Muscle layer of colon (tissue), 2 donors: ENCODE results near the gene VANGL1.
A peak's percentile ranks its signal among the peaks of the same experiment; 100 is the strongest.

Source experiments
- H3K27ac ChIP-seq: one replicate; pipeline ENCODE4 v1.7.0; 2013; ENCODE audit warnings: low read depth, mild to moderate bottlenecking, low read length, moderate library complexity
- H3K27me3 ChIP-seq, 2 donors: one replicate each; pipeline ENCODE4 v1.7.0; 2013; ENCODE audit warnings: low read length in 2 of 2, mild to moderate bottlenecking in 2 of 2; ENCODE audit not compliant: insufficient read depth in 2 of 2, control insufficient read depth in 1 of 2
- H3K36me3 ChIP-seq: one replicate; pipeline ENCODE4 v1.7.0; 2013; ENCODE audit warnings: mild to moderate bottlenecking, low read length; ENCODE audit not compliant: insufficient read depth
- H3K4me1 ChIP-seq: one replicate; pipeline ENCODE4 v1.7.0; 2013; ENCODE audit warnings: mild to moderate bottlenecking, low read length; ENCODE audit not compliant: insufficient read depth
- H3K4me3 ChIP-seq, 2 donors: one replicate each; pipeline ENCODE4 v1.7.0; 2013; ENCODE audit warnings: low read length in 2 of 2, low read depth in 1 of 2, mild to moderate bottlenecking in 1 of 2, moderate library complexity in 1 of 2
- H3K9ac ChIP-seq: one replicate; pipeline ENCODE4 v1.7.0; 2013; ENCODE audit warnings: low read length
- H3K9me3 ChIP-seq: one replicate; pipeline ENCODE4 v1.7.0; 2013; ENCODE audit warnings: mild to moderate bottlenecking, low read length
- donor health status: abdominal sarcoma.
- donor health status: Adenocarcinoma of cecum.

The VANGL1 gene

GRCh38 chr1:115641762-115642167 is at the start of gene VANGL1:
VANGL1 (plus strand) TSS chr1:115641970; CDS start chr1:115651414, 9,444 bp downstream.
- Histone ChIP-seq H3K4me3 (peak within 1 kb of the TSS; percentile 83 to 97), H3K27ac (peak within 1 kb of the TSS; percentile 80), H3K36me3 (no peaks in the 10 kb centered on the region), H3K27me3 (no peaks in the 10 kb centered on the region), H3K9me3 (no peaks in the 10 kb centered on the region), H3K9ac (peak within 1 kb of the TSS; percentile 56), H3K4me1 (peaks cover 27% of the 10 kb centered on the region)

GRCh38 chr1:115592264-115592663 is 49.5 kb upstream of the VANGL1 start:
- Histone ChIP-seq H3K4me1 (no peaks in the 10 kb centered on the region), H3K9me3 (no peaks in the 10 kb centered on the region), H3K9ac (no peak overlapping the region)

GRCh38 chr1:115593365-115594259 is 48.2 kb upstream of the VANGL1 start:
- H3K4me3 ChIP-seq, result no peak overlapping the region
- no peaks in the 10 kb centered on the region for H3K36me3 ChIP-seq
- H3K4me1 ChIP-seq, result no peaks in the 10 kb centered on the region
- no peaks in the 10 kb centered on the region for H3K9me3 ChIP-seq
- no peak overlapping the region for H3K9ac ChIP-seq
- no peak overlapping the region for H3K27ac ChIP-seq
- no peaks in the 10 kb centered on the region for H3K27me3 ChIP-seq

More at GRCh38 chr1:115592264-115592663, 49.5 kb upstream of the VANGL1 start:
- Histone ChIP-seq H3K36me3 (no peaks in the 10 kb centered on the region), H3K4me3 (no peak overlapping the region), H3K27me3 (no peaks in the 10 kb centered on the region), H3K27ac (no peak overlapping the region)

- H3K36me3 ChIP-seq, result no peaks in the 10 kb centered on the region
- no peak overlapping the region for H3K9ac ChIP-seq
- H3K9me3 ChIP-seq, result no peaks in the 10 kb centered on the region
- H3K4me1 ChIP-seq, result no peaks in the 10 kb centered on the region
- H3K27ac ChIP-seq, result no peak overlapping the region
- no peaks in the 10 kb centered on the region for H3K27me3 ChIP-seq
- no peak overlapping the region for H3K4me3 ChIP-seq
Measured at GRCh38 chr1:115594600-115594999, 47.2 kb upstream of the VANGL1 start.

GRCh38 chr1:115595279-115596079 is 46.3 kb upstream of the VANGL1 start:
- no peak overlapping the region for H3K27ac ChIP-seq
- no peaks in the 10 kb centered on the region for H3K9me3 ChIP-seq
- H3K9ac ChIP-seq, result no peak overlapping the region
- no peaks in the 10 kb centered on the region for H3K36me3 ChIP-seq
- H3K4me1 ChIP-seq, result no peaks in the 10 kb centered on the region
- no peaks in the 10 kb centered on the region for H3K27me3 ChIP-seq
- no peak overlapping the region for H3K4me3 ChIP-seq

- no peaks in the 10 kb centered on the region for H3K36me3 ChIP-seq
- no peaks in the 10 kb centered on the region for H3K4me1 ChIP-seq
- no peak overlapping the region for H3K4me3 ChIP-seq
- no peak overlapping the region for H3K27ac ChIP-seq
- no peak overlapping the region for H3K9ac ChIP-seq
- H3K9me3 ChIP-seq, result no peaks in the 10 kb centered on the region
- H3K27me3 ChIP-seq, result no peaks in the 10 kb centered on the region
Measured at GRCh38 chr1:115596080-115596780, 45.5 kb upstream of the VANGL1 start.

- no peaks in the 10 kb centered on the region for H3K4me1 ChIP-seq
- no peak overlapping the region for H3K27ac ChIP-seq
- no peak overlapping the region for H3K4me3 ChIP-seq
- H3K9me3 ChIP-seq, result no peaks in the 10 kb centered on the region
- H3K27me3 ChIP-seq, result no peaks in the 10 kb centered on the region
- H3K9ac ChIP-seq, result no peak overlapping the region
- H3K36me3 ChIP-seq, result no peaks in the 10 kb centered on the region
Measured at GRCh38 chr1:115604508-115604907, 37.3 kb upstream of the VANGL1 start.

- Histone ChIP-seq H3K36me3 (no peaks in the 10 kb centered on the region), H3K4me1 (no peaks in the 10 kb centered on the region), H3K9me3 (no peaks in the 10 kb centered on the region), H3K27me3 (no peaks in the 10 kb centered on the region), H3K4me3 (no peak overlapping the region), H3K9ac (no peak overlapping the region), H3K27ac (no peak overlapping the region)
Measured at GRCh38 chr1:115606305-115606704, 35.5 kb upstream of the VANGL1 start.

- Histone ChIP-seq H3K4me3 (no peak overlapping the region), H3K9ac (no peak overlapping the region), H3K4me1 (no peaks in the 10 kb centered on the region), H3K36me3 (no peaks in the 10 kb centered on the region), H3K9me3 (no peaks in the 10 kb centered on the region), H3K27ac (no peak overlapping the region), H3K27me3 (no peaks in the 10 kb centered on the region)
Measured at GRCh38 chr1:115609021-115609420, 32.7 kb upstream of the VANGL1 start.

- H3K9ac ChIP-seq, result no peak overlapping the region
- H3K36me3 ChIP-seq, result no peaks in the 10 kb centered on the region
- no peaks in the 10 kb centered on the region for H3K9me3 ChIP-seq
- no peak overlapping the region for H3K27ac ChIP-seq
- H3K4me1 ChIP-seq, result no peaks in the 10 kb centered on the region
- no peaks in the 10 kb centered on the region for H3K27me3 ChIP-seq
- no peak overlapping the region for H3K4me3 ChIP-seq
Measured at GRCh38 chr1:115613767-115614166, 28.0 kb upstream of the VANGL1 start.

GRCh38 chr1:115620453-115620852 is 21.3 kb upstream of the VANGL1 start:
- no peaks in the 10 kb centered on the region for H3K4me1 ChIP-seq

More at GRCh38 chr1:115620453-115620852, 21.3 kb upstream of the VANGL1 start:
- H3K4me3 ChIP-seq, result no peak overlapping the region
- H3K27ac ChIP-seq, result no peak overlapping the region
- no peaks in the 10 kb centered on the region for H3K36me3 ChIP-seq
- H3K27me3 ChIP-seq, result no peaks in the 10 kb centered on the region
- H3K9me3 ChIP-seq, result no peaks in the 10 kb centered on the region
- no peak overlapping the region for H3K9ac ChIP-seq
